Measurements from ENCODE around the gene PPP1R9B. TPM values are rescaled to one million over a fixed set of nuclear protein-coding genes. Genes with fewer than 3 reads are reported as not detected.

PPP1R9B gene
- total RNA-seq, 1 donor from 2014 or later: 176 TPM

DNA sequence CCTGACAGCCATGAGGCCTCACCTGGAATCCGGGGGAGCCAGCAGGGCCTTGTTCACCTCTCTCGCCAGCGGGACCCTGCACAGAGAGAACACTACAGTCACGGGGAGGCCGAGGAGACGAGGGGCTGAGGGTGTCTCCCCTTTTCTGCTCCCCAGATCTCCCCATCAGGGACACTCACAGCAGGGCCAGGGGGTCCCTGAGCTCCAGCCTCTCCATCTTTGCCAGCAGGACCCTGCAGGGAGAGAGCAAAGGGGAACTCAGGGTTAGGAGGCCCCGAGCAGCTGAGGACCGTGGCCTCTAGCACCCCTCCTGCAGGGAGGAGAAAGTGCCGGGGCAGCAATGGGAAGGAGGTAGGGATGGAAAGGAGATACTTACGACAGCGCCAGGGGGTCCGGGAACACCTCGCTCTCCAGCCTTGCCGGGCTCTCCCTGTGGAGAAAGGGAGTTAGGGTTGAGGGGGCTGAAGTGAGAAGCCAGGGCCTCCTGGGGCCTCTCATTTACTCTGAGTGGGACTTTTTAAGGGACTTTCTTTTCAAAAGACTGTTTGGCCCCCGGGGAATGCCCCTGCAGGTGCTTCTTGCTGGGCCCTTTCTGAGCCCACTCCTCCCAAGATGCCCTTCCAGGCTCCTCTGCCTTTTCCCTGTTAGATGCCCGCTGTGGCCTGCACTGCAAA lies 42.3 kb upstream of the PPP1R9B start:
- H3K9me3 Mint-ChIP-seq (ENCODE audit: unreplicated experiment): no peaks in the 10 kb centered on the region

DNA sequence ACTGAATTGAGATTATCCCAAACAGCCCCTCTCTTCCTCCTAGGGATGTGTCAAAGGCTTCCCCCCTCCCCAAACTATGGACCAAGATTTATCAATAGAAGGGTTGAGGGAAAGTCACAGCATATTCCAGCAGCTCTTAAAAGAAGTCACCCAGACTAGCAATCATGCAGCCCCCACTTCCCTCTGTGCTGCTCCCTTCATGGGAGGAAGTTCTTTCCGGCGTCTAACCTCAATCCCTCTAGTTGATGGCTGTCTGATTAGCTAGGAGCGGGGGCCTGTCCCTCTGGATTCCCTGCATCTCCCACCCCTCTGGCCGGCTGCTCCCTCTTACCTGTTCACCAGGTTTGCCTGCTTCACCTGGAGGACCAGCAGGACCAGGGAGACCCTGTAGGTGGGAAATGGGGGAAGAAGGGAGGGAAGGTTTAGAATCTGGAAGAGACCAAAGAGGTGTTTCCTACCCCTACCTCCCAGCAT lies 41.7 kb upstream of the PPP1R9B start:
- peak overlapping the region; percentile 98 for H3K27ac Mint-ChIP-seq (ENCODE audit: unreplicated experiment)
- peak overlapping the region; percentile 40 for H3K4me3 Mint-ChIP-seq (ENCODE audit: unreplicated experiment)
- TF ChIP-seq, protein P1, sequence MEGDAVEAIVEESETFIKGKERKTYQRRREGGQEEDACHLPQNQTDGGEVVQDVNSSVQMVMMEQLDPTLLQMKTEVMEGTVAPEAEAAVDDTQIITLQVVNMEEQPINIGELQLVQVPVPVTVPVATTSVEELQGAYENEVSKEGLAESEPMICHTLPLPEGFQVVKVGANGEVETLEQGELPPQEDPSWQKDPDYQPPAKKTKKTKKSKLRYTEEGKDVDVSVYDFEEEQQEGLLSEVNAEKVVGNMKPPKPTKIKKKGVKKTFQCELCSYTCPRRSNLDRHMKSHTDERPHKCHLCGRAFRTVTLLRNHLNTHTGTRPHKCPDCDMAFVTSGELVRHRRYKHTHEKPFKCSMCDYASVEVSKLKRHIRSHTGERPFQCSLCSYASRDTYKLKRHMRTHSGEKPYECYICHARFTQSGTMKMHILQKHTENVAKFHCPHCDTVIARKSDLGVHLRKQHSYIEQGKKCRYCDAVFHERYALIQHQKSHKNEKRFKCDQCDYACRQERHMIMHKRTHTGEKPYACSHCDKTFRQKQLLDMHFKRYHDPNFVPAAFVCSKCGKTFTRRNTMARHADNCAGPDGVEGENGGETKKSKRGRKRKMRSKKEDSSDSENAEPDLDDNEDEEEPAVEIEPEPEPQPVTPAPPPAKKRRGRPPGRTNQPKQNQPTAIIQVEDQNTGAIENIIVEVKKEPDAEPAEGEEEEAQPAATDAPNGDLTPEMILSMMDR (IDR thresholded peaks at IDR 0.05): no peak
- H3K9me3 Mint-ChIP-seq (ENCODE audit: unreplicated experiment): no peaks in the 10 kb centered on the region
- H3K4me1 Mint-ChIP-seq (ENCODE audit: unreplicated experiment): peaks cover 95% of the 10 kb centered on the region
- no peaks in the 10 kb centered on the region for H3K27me3 Mint-ChIP-seq (ENCODE audit: unreplicated experiment)
- no peak for DNase-seq (ENCODE audit: extremely low spot score, unreplicated experiment)
- H3K36me3 Mint-ChIP-seq (ENCODE audit: unreplicated experiment): peaks cover 75% of the 10 kb centered on the region

More for the DNA sequence above, 42.3 kb upstream of the PPP1R9B start:
- H3K36me3 Mint-ChIP-seq (ENCODE audit: unreplicated experiment): peaks cover 75% of the 10 kb centered on the region
- no peaks in the 10 kb centered on the region for H3K27me3 Mint-ChIP-seq (ENCODE audit: unreplicated experiment)
- peaks cover 95% of the 10 kb centered on the region for H3K4me1 Mint-ChIP-seq (ENCODE audit: unreplicated experiment)
- no peak for DNase-seq (ENCODE audit: extremely low spot score, unreplicated experiment)
- TF ChIP-seq, protein P1 (IDR thresholded peaks at IDR 0.05): no peak
- H3K27ac Mint-ChIP-seq (ENCODE audit: unreplicated experiment): peak overlapping the region; percentile 98
- H3K4me3 Mint-ChIP-seq (ENCODE audit: unreplicated experiment): peak overlapping the region; percentile 64

DNA sequence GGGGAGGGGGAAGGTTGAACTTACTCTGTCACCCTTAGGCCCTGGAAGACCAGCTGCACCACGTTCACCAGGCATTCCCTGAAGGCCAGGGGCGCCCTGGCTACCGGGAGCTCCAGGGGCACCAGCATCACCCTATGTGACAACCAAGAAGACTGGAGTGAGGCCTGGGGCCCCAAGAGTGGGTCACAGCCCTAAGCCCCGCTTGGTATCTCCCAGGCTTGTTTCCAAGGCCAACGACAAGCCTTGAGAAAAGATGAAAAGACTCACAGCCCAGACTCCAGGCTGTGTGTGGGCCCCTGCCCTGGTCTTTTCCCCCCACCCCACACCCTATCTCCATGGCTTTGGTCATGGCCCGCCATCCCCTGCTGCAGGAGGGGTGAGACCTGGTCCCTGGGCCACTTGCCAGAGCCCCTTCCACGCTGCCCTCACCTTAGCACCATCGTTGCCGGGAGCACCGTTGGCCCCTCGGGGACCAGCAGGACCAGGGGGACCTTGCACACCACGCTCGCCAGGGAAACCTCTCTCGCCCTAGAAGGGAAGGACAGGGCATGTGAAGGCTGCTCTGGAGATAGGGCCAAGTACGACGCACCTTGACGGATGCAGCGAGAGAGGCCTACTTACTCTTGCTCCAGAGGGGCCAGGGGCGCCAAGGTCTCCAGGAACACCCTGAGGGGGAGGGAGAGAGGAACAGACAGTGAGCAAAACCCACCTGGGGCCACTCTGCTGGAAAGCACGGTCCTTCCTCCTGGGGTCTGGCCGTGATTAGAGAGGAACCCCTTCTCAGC lies 41.1 kb upstream of the PPP1R9B start:
- Mint-ChIP-seq H3K4me1 (ENCODE audit: unreplicated experiment) (peaks cover 95% of the 10 kb centered on the region), H3K9me3 (ENCODE audit: unreplicated experiment) (no peaks in the 10 kb centered on the region), H3K27ac (ENCODE audit: unreplicated experiment) (peak overlapping the region; percentile 98), H3K4me3 (ENCODE audit: unreplicated experiment) (peak overlapping the region; percentile 60), H3K27me3 (ENCODE audit: unreplicated experiment) (no peaks in the 10 kb centered on the region), H3K36me3 (ENCODE audit: unreplicated experiment) (peaks cover 72% of the 10 kb centered on the region)
- DNase-seq (ENCODE audit: extremely low spot score, unreplicated experiment): no peak
- TF ChIP-seq, protein P1 (IDR thresholded peaks at IDR 0.05): no peak

DNA sequence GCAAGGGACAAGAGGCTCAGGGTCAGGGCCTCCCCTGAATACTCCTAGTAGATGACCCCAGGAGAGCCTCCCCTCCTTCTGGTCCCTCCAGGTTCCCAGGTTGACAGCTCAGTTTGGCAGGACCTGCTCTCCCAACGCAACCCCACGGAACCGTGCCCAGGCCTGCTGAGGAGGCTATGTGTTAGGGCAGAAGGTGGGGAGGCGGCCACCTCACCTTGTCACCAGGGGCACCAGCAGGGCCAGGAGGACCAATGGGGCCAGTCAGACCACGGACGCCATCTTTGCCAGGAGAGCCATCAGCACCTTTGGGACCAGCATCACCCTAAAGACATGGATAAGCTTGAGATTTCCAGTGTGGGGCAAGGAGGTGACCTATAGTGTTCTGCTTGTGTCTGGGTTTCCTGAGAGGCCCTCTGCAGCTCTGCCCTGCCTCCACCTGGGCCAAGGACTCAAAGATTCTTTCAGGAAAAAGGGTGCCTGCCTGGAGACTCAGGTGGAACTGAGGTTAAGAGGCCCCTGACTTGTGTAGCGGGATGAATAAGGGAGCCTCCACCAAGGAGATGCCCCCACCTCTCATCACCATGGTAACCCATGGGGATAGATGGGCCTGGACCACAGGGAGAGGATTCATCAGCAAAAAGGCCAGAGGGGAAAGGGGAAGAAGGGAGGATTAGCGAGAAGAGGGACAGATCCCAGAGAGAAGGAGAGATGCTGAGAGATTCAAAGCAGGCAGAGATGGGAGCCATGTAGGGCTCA lies 40.3 kb upstream of the PPP1R9B start:
- peaks cover 95% of the 10 kb centered on the region for H3K4me1 Mint-ChIP-seq (ENCODE audit: unreplicated experiment)
- H3K27ac Mint-ChIP-seq (ENCODE audit: unreplicated experiment): peak overlapping the region; percentile 98
- TF ChIP-seq, protein P1 (IDR thresholded peaks at IDR 0.05): no peak
- no peak for DNase-seq (ENCODE audit: extremely low spot score, unreplicated experiment)
- H3K27me3 Mint-ChIP-seq (ENCODE audit: unreplicated experiment): no peaks in the 10 kb centered on the region
- H3K4me3 Mint-ChIP-seq (ENCODE audit: unreplicated experiment): peak overlapping the region; percentile 60
- no peaks in the 10 kb centered on the region for H3K9me3 Mint-ChIP-seq (ENCODE audit: unreplicated experiment)
- H3K36me3 Mint-ChIP-seq (ENCODE audit: unreplicated experiment): peaks cover 65% of the 10 kb centered on the region

Measured in osteocyte (in vitro differentiated cells).